Measurements from ENCODE around the gene PER1. TPM values are rescaled to one million over a fixed set of nuclear protein-coding genes. Genes with fewer than 3 reads are reported as not detected.

The PER1 gene
- total RNA-seq, 1 donor = 12.7 TPM

GRCh38 chr17:8187517-8188262, 35.5 kb upstream of the PER1 start:
- DNase-seq (ENCODE audit: low read depth) = peak; percentile 100
- no peak for TF ChIP-seq CTCF (IDR thresholded peaks at IDR 0.05; ENCODE audit: insufficient read depth, low read length)
- H3K4me3 ChIP-seq (ENCODE audit: low read depth, low read length) = peak overlapping the region; percentile 76

GRCh38 chr17:8186787-8187516, 34.7 kb upstream of the PER1 start:
- peak; percentile 96 for DNase-seq (ENCODE audit: low read depth)
- H3K4me3 ChIP-seq (ENCODE audit: low read depth, low read length) = peak overlapping the region; percentile 94
- TF ChIP-seq CTCF (IDR thresholded peaks at IDR 0.05; ENCODE audit: insufficient read depth, low read length) = peak; percentile 53

GRCh38 chr17:8186446-8186786, 34.2 kb upstream of the PER1 start:
- no peak for DNase-seq (ENCODE audit: low read depth)
- H3K4me3 ChIP-seq (ENCODE audit: low read depth, low read length) = peak overlapping the region; percentile 94
- no peak for TF ChIP-seq CTCF (IDR thresholded peaks at IDR 0.05; ENCODE audit: insufficient read depth, low read length)

- peak; percentile 70 for DNase-seq (ENCODE audit: low read depth)
- no peak for TF ChIP-seq CTCF (IDR thresholded peaks at IDR 0.05; ENCODE audit: insufficient read depth, low read length)
- H3K4me3 ChIP-seq (ENCODE audit: low read depth, low read length) = peak overlapping the region; percentile 94
Measured at GRCh38 chr17:8185582-8186445, 33.6 kb upstream of the PER1 start.

- DNase-seq (ENCODE audit: low read depth) = no peak
- peak overlapping the region; percentile 77 for H3K4me3 ChIP-seq (ENCODE audit: low read depth, low read length)
- no peak for TF ChIP-seq CTCF (IDR thresholded peaks at IDR 0.05; ENCODE audit: insufficient read depth, low read length)
Measured at GRCh38 chr17:8176998-8177731, 25.0 kb upstream of the PER1 start.
